Coronary artery (tissue), 2 donors: ENCODE measurements around the gene KDF1.
A peak's percentile ranks its signal among the peaks of the same experiment; 100 is the strongest.

Source experiments
- DNase-seq: peaks from one replicate; pipeline ENCODE4 v3.0.0-alpha.2; 2017; ENCODE audit warnings: low spot score
- H3K27ac ChIP-seq, 2 donors: fragments of 200-600 bp; sonication (generic); one replicate each; pipeline ENCODE4 v1.5.1; 2016 to 2019
- H3K4me3 ChIP-seq: fragments of 200-600 bp; sonication (generic); 2 replicates; pipeline ENCODE4 v1.5.1; 2016; ENCODE audit warnings: mild to moderate bottlenecking, moderate library complexity
- CTCF ChIP-seq: fragments of 200-600 bp; sonication (generic); IDR thresholded peaks from one replicate; pipeline ENCODE4 v1.5.1; 2019; ENCODE audit warnings: antibody characterized with exemption

KDF1 gene

GRCh38 chr1:27004471-27005165 lies 44.4 kb upstream of the KDF1 start:
- TF ChIP-seq CTCF: no peak
- DNase-seq: no peak
- peak overlapping the region in 1 of 2 donors; percentile 63 for H3K27ac ChIP-seq
- H3K4me3 ChIP-seq: peak overlapping the region; percentile 13

GRCh38 chr1:27003745-27004470 lies 43.6 kb upstream of the KDF1 start:
- Histone ChIP-seq H3K4me3 (no peak overlapping the region), H3K27ac (peak overlapping the region in 1 of 2 donors; percentile 63)
- TF ChIP-seq CTCF: no peak
- DNase-seq: no peak

GRCh38 chr1:27001570-27002360 lies 41.5 kb upstream of the KDF1 start:
- Histone ChIP-seq H3K27ac (peak overlapping the region; percentile 81 to 94), H3K4me3 (peak overlapping the region; percentile 6)
- no peak for DNase-seq
- no peak for TF ChIP-seq CTCF

GRCh38 chr1:27000817-27001460 lies 40.7 kb upstream of the KDF1 start:
- DNase-seq: no peak
- no peak for TF ChIP-seq CTCF
- Histone ChIP-seq H3K4me3 (no peak overlapping the region), H3K27ac (peak overlapping the region; percentile 81 to 94)

GRCh38 chr1:27000090-27000816 lies 40.0 kb upstream of the KDF1 start:
- H3K4me3 ChIP-seq: peak overlapping the region; percentile 32
- H3K27ac ChIP-seq: peak overlapping the region; percentile 81 to 94
- DNase-seq: no peak
- TF ChIP-seq CTCF: no peak

GRCh38 chr1:26999440-26999987 lies 39.2 kb upstream of the KDF1 start:
- DNase-seq: peak; percentile 95
- Histone ChIP-seq H3K27ac (peak overlapping the region; percentile 81 to 94), H3K4me3 (peak overlapping the region; percentile 32)
- TF ChIP-seq CTCF: no peak
